Ishikawa (cell line): ENCODE results near the gene MFSD12.

Source experiments
- CEBPB ChIP-seq: IDR thresholded peaks from 2 replicates; pipeline ENCODE4 v1.6.1; 2012
- CREB1 ChIP-seq: IDR thresholded peaks from 2 replicates; pipeline ENCODE4 v1.6.1; 2012; ENCODE audit warnings: low read depth
- EGR1 ChIP-seq: IDR thresholded peaks from 2 replicates; pipeline ENCODE4 v1.6.1; 2012
- EP300 ChIP-seq: IDR thresholded peaks from 2 replicates; pipeline ENCODE4 v1.6.1; 2012; ENCODE audit warnings: borderline replicate concordance
- FOXM1 ChIP-seq: IDR thresholded peaks from 2 replicates; pipeline ENCODE4 v1.6.1; 2012; ENCODE audit warnings: low read depth, borderline replicate concordance
- MAX ChIP-seq: IDR thresholded peaks from 2 replicates; pipeline ENCODE4 v1.6.1; 2012
- NFIC ChIP-seq: IDR thresholded peaks from 2 replicates; pipeline ENCODE4 v1.6.1; 2012
- RAD21 ChIP-seq: IDR thresholded peaks from 2 replicates; pipeline ENCODE4 v1.6.1; 2012; ENCODE audit warnings: low read depth
- REST ChIP-seq: IDR thresholded peaks from 2 replicates; pipeline ENCODE4 v1.6.1; 2012; ENCODE audit warnings: low read depth, mild to moderate bottlenecking
- TAF1 ChIP-seq: IDR thresholded peaks from 2 replicates; pipeline ENCODE4 v1.6.1; 2012; ENCODE audit warnings: low read depth, mild to moderate bottlenecking
- TCF12 ChIP-seq: IDR thresholded peaks from 2 replicates; pipeline ENCODE4 v1.6.1; 2012; ENCODE audit warnings: low read depth
- TEAD4 ChIP-seq: IDR thresholded peaks from 2 replicates; pipeline ENCODE4 v1.6.1; 2012
- YY1 ChIP-seq: IDR thresholded peaks from 2 replicates; pipeline ENCODE4 v1.6.1; 2012; ENCODE audit warnings: low read depth
- ZBTB7A ChIP-seq: IDR thresholded peaks from 2 replicates; pipeline ENCODE4 v1.6.1; 2012; ENCODE audit warnings: low read depth
- TF ChIP-seq, protein P1 (sequence below): IDR thresholded peaks from 2 replicates; pipeline ENCODE4 v1.6.1; 2012

MFSD12 gene

GRCh38 chr19:3580156-3580934, 23.0 kb upstream of the MFSD12 start:
- no peak for TF ChIP-seq EGR1

GRCh38 chr19:3578390-3578789, 21.0 kb upstream of the MFSD12 start:
- TF ChIP-seq MAX: no peak
- no peak for TF ChIP-seq CREB1
- TF ChIP-seq TCF12: no peak
- TF ChIP-seq REST: no peak
- no peak for TF ChIP-seq NFIC
- no peak for TF ChIP-seq EGR1
- TF ChIP-seq CEBPB: no peak
- TF ChIP-seq ZBTB7A: no peak
- TF ChIP-seq, protein P1, sequence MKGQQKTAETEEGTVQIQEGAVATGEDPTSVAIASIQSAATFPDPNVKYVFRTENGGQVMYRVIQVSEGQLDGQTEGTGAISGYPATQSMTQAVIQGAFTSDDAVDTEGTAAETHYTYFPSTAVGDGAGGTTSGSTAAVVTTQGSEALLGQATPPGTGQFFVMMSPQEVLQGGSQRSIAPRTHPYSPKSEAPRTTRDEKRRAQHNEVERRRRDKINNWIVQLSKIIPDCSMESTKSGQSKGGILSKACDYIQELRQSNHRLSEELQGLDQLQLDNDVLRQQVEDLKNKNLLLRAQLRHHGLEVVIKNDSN: no peak
- TF ChIP-seq FOXM1: no peak
- TF ChIP-seq YY1: no peak
- no peak for TF ChIP-seq EP300
- no peak for TF ChIP-seq TEAD4
- no peak for TF ChIP-seq TAF1
- no peak for TF ChIP-seq RAD21

DNA sequence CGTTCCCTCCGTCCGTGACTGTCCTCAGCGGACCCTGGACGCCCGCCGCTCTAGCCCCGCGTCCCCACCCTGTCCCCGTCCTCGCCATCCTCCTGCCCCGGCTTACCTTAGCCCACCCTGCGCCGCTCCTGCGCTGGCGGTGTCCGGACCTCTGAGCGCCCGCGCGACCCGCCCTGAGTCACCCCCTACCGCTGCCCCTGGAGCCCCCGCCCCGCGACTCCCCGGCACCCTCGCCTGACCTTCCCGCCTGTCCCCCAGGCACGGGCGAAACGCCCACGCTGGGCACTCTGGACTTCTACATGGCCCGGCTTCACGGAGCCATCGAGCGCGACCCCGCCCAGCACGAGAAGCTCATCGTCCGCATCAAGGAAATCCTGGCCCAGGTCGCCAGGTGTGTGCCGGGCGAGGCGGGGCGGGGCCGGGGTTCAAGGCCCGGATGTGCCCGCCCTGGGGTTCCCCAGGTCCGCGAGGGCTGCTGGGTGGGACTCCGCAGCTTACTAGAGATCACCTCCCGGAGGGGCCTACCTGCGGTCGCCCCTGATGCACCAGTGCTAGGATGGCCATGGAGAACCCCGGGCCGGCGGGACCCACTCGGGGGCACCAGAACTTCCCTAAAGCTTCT, 20.4 kb upstream of the MFSD12 start:
- TF ChIP-seq RAD21 (no peak), TCF12 (no peak)

DNA sequence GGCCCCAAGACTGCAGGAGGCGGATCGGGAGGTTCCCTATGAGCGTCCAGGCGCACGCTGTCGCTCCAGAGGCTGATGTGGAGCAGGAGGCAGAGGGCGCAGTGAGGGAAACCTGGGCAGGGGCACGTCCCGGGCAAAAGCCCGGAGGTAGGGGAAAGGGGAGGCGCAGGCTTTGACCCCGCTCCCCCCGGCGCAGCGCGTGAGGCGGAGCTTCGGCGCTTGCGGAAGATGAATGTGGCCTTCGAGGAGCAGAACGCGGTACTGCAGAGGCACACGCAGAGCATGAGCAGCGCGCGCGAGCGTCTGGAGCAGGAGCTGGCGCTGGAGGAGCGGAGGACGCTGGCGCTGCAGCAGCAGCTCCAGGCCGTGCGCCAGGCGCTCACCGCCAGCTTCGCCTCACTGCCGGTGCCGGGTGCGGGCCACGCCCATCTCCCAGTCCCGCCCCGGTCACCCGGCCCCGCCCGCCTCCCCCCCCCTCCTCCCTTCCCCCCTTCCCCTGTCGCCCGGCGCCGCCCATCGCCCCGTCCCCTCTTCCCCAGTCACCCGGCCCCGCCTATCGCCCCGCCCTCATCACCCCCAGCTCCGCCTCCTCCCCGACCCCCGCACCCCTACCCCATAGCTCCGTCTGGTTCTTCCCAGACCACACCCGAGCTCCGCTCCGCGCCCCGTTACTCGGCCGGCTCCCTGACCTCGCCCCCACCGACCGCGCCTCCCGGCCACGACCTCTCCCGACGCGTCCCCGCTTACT, 19.5 kb upstream of the MFSD12 start:
- no peak for TF ChIP-seq NFIC
- no peak for TF ChIP-seq CEBPB
- TF ChIP-seq REST: no peak
- TF ChIP-seq ZBTB7A: no peak
- TF ChIP-seq EGR1: no peak
- TF ChIP-seq EP300: no peak
- TF ChIP-seq CREB1: no peak
- TF ChIP-seq TEAD4: no peak
- TF ChIP-seq MAX: no peak
- no peak for TF ChIP-seq TAF1
- no peak for TF ChIP-seq YY1
- no peak for TF ChIP-seq FOXM1
- TF ChIP-seq, protein P1: no peak
- no peak for TF ChIP-seq TCF12
- TF ChIP-seq RAD21: no peak

DNA sequence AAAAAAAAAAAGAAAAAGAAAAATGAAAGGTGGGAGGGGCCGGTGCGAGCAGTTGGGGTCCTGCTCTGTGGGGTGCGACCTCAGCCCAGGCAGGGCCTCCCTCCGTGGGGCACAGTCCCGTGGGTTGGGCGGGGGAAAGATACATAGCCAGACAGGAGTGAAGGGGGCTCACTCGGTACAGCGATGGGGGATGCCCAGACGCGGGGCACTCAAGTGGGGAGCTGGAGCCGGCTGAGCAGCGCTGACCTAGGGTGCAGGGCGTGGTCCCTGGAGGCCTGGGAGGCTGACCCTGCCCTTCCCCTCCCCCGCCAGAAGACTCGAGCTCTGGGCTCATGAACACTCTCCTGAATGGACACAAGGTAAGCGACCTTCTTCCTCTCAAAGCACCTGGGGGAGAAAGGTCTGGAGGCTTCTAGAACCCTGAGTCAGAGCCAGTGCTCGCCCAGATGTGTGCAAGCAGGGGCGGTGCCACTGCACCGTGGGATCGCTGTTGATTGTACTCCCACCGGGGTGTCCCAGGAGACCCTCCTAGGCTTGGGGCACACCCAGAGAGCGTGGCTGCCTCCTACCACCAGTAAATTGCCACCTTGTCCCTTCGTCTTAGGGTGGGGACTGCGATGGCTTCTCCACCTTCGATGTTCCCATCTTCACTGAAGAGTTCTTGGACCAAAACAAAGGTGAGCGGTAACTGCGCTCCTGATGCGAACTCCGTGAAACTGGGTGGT, 18.7 kb upstream of the MFSD12 start:
- TF ChIP-seq CEBPB (no peak), EP300 (no peak), MAX (no peak), CREB1 (no peak), TAF1 (no peak), ZBTB7A (no peak), FOXM1 (no peak), YY1 (no peak), TCF12 (no peak), NFIC (no peak), RAD21 (no peak), EGR1 (no peak), REST (no peak), TEAD4 (no peak)
- TF ChIP-seq, protein P1: no peak
